RPMI7951 (cell line): Measurements from ENCODE around the gene AKT1. TPM values are rescaled to one million over a fixed set of nuclear protein-coding genes. Genes with fewer than 3 reads are reported as not detected.

Experiments
- DNase-seq: peaks from one replicate; pipeline ENCODE4 v3.0.0-alpha.2; 2012; ENCODE audit warnings: low read depth
- total RNA-seq: library from RNA; depleted of rRNA; stranded (reverse); fragments of >200 nt; shearing (Covaris generic); gene quantifications from 2 replicates; pipeline ENCODE4 v1.2.3, GENCODE V29; 2014; rRNA removed

The AKT1 gene
- total RNA-seq, 1 experiment from 2014 or later = 81.5 TPM

- DNase-seq = peak; percentile 46
Observed at GRCh38 chr14:104723651-104724406, 71.7 kb downstream of the AKT1 start, which contains the start of gene ADSS1. ADSS1 (plus strand) TSS chr14:104724229; CDS start chr14:104724271, 42 bp downstream.

- no peak for DNase-seq
Observed at GRCh38 chr14:104722938-104723650, 72.5 kb downstream of the AKT1 start.

- DNase-seq = peak; percentile 32
Observed at GRCh38 chr14:104721505-104722431, 73.8 kb downstream of the AKT1 start.

Other genes starting within 250 kb of the AKT1 start
- gene C14orf180, start 216.0 kb downstream of the AKT1 start, total RNA-seq = not detected in 2 replicates
- not detected in 2 replicates for gene TMEM179, start 191.0 kb downstream of the AKT1 start, total RNA-seq
- 24.9 and 27.6 TPM in 2 replicates for gene INF2, start 106.1 kb downstream of the AKT1 start, total RNA-seq
- 1.6 and 3.2 TPM in 2 replicates for gene ADSS1, start 71.5 kb downstream of the AKT1 start, total RNA-seq
- 196 and 335 TPM in 2 replicates for gene SIVA1, start 42.6 kb downstream of the AKT1 start, total RNA-seq
- gene ZBTB42, start 5.4 kb upstream of the AKT1 start, total RNA-seq = 0.84 and 0.88 TPM in 2 replicates
- gene CEP170B, start 69.5 kb upstream of the AKT1 start, total RNA-seq = 3.8 and 5.9 TPM in 2 replicates
- not detected in 2 replicates for gene PLD4, start 129.1 kb upstream of the AKT1 start, total RNA-seq
- 3.6 and 3.7 TPM in 2 replicates for gene AHNAK2, start 182.6 kb upstream of the AKT1 start, total RNA-seq
- 3.9 and 8.2 TPM in 2 replicates for gene CLBA1, start 190.0 kb upstream of the AKT1 start, total RNA-seq
- 39.0 and 42.3 TPM in 2 replicates for gene CDCA4, start 225.3 kb upstream of the AKT1 start, total RNA-seq